Stimulated activated CD4-positive, alpha-beta T cell treated with anti-CD3 and anti-CD28 coated beads, Interleukin-4, amount 100 ng/mL, for 4 hours (primary cell): ENCODE data around the gene GALNT14.

ENCODE experiments used
- DNase-seq, 2 experiments: peaks; one replicate each; pipeline ENCODE4 v3.0.0-alpha.2; 2020

The GALNT14 gene

DNA sequence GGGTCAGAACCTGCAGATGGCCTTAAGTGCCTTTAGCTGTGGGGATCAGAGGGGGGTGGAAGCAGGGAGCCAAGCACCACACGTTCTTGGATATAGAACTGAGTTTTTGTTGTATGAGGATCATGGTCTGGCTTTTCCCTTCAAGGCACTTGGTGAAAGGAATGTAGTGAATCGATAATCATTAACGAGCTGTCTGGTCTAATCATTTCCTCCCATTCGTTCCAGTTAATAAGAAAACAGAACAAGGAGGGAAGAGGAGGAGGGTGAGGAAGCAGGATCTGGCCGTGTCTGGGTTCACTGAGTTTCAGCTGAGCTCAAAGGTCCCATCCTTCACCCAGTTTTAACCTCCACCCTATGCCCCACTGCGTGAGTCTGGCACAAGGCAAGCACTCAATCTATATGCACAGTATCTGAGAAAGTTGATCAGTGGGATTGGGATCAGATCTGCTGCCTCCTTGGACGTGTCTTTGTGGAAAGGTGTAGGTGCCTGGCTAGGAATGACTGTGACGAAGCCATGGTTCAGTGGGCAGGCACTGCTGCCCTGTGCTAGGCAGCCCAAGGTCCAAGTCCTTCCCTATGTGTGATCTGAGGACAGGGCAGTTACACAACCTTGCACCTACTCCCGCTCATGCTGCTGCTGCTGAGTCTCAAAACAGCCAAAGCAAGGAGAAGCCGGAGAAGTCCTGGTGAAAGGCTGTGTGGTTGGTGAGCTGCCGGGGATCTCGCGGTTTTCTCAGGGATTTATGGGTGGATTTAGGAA, 54.8 kb downstream of the GALNT14 start:
- no peak for DNase-seq

GRCh38 chr2:31082002-31082401, 56.2 kb downstream of the GALNT14 start:
- DNase-seq: no peak

GRCh38 chr2:31081492-31081891, 56.7 kb downstream of the GALNT14 start:
- DNase-seq: no peak

DNA sequence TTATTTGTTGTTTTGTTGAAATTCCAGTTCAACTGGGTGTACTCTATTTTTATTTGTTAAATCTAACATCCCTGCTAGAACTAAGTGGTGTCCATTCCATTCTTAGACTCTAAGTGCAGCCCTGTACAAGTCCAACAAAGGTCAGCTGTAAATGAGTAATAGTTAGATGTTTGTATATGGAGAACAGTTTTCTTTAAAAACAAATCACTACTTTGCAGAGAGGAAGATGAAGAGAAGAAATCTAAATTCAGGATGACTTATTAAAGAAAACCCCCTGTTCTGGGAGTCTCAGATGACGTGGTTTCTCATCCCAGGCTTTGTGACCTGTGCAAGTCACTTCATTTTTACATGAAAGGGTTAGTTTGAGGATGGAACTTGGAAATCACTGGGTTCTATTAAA, 57.9 kb downstream of the GALNT14 start:
- DNase-seq: no peak

GRCh38 chr2:31079665-31080064, 58.6 kb downstream of the GALNT14 start:
- no peak for DNase-seq

GRCh38 chr2:31078579-31079105, 59.6 kb downstream of the GALNT14 start:
- DNase-seq: no peak

- no peak for DNase-seq
Observed at GRCh38 chr2:31078011-31078410, 60.2 kb downstream of the GALNT14 start.

DNA sequence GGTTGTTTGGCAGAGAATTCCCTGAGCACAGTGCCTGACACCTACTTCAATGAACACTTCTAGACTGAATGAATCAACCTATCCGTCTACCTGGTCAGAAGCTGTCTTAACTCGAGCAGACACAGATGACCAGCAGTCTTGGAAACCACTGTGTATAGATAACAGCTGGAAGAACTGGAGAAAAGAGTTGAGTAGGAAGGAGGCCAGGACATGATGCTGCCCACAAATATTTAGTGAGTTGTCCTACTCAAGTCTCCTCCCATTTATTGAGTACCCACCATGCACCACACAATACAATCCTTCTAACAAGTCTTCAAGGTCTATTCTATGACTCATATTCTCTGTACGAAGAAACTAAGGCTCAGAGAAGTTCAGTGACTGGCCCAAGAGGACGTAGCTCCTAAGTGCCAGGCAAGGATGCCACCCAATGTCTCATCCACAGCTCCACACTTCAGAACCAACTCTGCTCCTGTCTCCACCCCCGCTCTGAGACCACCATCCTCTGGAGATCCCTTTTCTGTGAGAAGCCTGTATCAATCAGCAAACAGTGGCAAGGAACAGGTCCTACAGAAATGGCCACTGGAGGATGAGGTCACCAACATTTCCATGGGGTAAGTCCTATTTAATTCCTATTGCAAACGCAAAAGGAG, 62.2 kb downstream of the GALNT14 start:
- DNase-seq: no peak

DNA sequence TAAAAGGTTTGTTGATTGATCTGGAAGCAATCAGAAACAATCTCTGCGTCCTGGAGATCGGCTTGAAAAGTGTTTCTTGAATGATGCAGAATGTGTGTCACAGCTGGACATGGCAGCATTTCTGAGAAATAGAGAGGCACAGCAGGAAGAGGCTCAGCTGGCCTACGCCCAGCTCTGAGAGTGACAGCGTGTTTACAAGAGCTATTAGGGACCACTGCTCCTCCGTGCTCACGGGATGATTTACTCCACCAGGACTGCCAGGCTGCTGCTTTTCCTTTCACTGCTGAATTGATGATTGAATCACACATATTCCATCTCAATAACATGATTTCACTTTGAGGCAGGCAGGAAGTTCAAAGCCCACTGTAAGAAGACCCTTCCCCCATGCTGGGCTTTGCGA, 62.8 kb downstream of the GALNT14 start:
- DNase-seq: no peak

DNA sequence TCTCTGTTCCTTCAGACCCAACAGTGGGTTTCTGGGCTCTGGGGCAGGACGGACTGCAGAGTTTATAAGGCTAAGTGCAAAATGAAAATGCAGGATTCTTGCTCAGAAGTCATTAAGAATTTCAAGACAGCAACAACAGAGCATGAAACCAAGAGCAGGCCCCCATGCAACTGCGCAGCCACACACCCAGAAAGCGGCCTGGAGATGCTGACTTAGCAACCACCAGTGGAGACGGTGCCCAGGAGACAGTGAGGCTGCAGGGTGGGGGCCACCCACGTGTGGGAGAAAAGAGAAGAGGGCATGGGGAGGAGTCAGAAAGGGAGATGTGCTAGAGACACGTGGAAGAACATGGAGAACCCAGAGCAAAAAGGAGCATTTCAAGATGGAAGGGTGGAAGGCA, 66.5 kb downstream of the GALNT14 start:
- no peak for DNase-seq

- no peak for DNase-seq
Observed at GRCh38 chr2:31070339-31071125, 67.7 kb downstream of the GALNT14 start.

- DNase-seq: no peak
Observed at GRCh38 chr2:31069643-31070325, 68.5 kb downstream of the GALNT14 start.

- DNase-seq: no peak
Observed at GRCh38 chr2:31067259-31067658, 71.0 kb downstream of the GALNT14 start.

DNA sequence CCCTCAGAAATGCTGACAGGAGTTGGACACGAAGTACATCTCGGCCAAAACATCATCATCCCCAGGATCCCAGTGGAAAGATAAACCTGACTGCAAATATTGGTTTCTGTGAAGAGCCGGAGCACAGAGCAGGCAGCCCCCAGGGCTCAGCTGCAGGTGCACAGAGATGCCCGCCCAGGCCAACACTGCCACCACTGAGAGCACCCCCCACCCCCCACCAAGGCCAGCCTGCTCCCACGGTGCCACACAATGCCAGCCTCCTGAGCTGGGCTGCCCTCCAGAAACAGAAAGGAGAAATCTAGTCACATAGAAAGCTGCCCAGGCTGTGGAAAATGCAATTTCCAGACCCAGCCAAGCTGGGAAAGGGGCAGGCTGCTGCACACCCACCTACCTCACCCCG, 71.7 kb downstream of the GALNT14 start:
- DNase-seq: no peak

DNA sequence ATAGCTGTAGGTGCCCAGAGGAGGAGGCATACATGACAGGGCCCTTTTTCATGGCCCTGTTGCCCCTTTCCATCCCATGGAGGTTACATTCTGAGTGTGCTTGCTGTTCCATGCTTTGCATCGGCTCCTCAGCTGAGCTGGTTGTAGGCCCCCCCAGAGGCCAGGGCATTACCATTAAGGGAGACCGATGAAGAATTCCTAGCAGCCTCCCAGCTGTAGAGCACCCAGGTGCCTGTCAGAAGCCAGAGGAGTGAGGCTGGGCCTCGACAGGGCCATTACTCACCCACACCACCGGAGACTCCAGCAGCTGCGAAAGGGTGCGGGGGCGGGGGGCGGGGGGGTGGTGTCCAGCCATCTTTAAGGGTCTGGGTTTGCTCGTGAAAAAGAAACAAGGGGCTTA, 72.2 kb downstream of the GALNT14 start:
- no peak for DNase-seq

GRCh38 chr2:31065356-31065755, 72.9 kb downstream of the GALNT14 start:
- no peak for DNase-seq

DNA sequence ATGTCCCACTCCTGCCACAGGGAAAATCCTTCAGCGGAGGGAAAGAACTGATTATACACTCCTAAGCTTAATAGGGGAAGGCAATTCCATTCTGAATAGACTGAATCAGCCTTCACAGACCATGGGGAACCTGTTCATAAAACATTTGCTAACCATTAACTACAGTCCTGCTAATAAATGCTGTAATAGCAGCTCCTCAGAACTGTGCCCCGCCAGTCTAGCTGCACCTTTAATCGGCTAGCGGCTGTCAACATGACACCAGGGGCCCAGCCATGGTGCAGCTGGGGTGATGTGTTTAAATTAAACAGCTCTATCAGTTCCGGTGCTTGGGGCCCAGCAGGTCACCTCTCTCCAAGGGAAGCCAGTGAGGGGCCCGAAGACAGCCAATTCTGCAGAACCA, 77.8 kb downstream of the GALNT14 start:
- no peak for DNase-seq

- no peak for DNase-seq
Observed at GRCh38 chr2:31058096-31059035, 79.9 kb downstream of the GALNT14 start.

GRCh38 chr2:31057691-31058090, 80.5 kb downstream of the GALNT14 start:
- DNase-seq: no peak

GRCh38 chr2:31055938-31056337, 82.3 kb downstream of the GALNT14 start:
- no peak for DNase-seq

DNA sequence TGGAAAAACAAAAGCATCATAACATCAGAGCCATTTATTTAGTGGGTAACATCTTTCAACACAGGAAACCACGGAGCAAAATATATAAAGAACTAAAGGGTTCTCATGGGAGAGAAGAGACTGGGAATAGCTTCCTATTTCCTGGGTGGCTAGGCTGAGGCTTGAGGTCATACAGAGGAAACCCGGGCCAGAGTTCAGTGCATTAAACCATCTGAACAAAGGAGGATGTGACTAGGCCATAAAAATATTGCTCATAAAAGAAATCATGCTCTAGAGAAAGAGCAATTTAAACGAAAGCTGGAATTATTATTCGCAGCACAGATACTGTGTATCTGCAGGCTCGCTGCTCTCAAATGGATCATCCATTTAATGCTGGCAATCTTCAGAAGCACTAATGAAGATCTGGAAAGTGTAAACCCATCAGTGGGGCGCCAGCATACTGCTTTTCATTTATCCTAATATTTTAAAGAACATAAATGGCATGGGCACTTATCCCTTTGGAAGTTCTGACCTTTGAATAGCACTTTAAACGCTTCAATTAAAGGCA, 83.3 kb downstream of the GALNT14 start:
- no peak for DNase-seq
